ENCODE data around the gene CRIM1. TPM values are rescaled to one million over a fixed set of nuclear protein-coding genes. Genes with fewer than 3 reads are reported as not detected.

Gene CRIM1
- total RNA-seq, 1 donor from 2014 or later, result 7.1 TPM

DNA sequence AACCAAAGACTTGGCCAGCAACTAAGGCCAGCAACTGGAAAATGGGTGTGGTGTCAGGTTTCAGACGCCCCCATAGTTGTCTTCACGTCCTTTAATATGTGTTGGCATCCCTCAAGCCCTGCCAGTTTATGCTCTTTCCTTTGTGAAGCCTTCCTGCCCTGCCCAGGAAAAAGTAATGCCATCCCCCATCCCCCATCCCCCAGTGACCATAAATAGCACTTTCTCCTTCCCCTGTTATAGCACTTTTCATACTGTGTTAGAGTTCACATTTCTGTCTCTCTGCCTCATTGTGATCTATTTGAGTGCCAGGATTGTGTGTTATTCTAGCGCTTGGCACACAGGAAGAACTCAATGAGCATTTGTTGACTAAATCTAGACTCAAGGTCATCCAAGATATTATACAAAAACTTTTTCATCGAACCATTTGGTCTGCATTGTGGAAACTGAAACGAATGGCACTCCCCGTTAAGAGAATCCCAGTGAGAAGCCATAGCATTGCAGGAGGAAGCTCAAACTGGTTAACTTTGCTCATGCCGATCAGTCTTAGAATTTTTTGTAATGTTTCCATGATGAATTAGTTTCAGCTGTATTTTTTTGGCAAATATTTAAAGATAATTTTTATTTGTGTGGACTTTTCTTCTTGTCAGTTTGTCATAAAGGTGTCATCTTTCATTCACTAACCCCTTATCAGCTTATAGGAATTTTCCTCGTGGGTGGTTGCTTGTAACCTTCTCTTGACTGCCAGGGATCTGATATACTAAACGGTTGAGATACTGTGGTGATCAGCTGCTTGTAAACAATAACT, 15.7 kb downstream of the CRIM1 start:
- no peak for DNase-seq (ENCODE audit: low spot score)
- ATAC-seq, result no peak

DNA sequence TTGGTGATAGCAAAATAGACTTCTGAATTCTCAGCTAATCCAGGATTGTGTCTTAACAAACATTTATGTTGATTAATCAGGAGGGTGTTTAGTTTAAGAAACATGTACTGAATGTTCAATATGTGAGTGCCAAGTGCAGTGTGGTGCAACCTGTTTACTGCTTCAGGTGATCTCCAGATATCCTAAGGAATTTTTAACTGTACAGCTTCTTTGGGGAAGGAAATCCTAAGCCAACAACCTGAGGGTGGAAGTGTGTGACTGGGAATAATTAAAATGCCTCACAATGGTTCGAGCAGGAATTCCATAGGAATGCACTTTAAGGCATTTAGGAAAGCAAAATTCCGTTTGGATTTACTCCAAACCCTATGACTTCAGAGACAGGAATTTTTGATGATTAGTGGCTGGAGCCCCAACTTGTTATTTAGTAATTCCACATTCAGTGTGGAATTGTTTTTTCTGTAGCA, 16.4 kb downstream of the CRIM1 start:
- no peak for ATAC-seq
- no peak for DNase-seq (ENCODE audit: low spot score)

GRCh38 chr2:36373149-36373926, 17.8 kb downstream of the CRIM1 start:
- ATAC-seq (no peak), DNase-seq (ENCODE audit: low spot score) (no peak)

- ATAC-seq, result no peak
- DNase-seq (ENCODE audit: low spot score), result no peak
These were observed 19.0 kb downstream of the CRIM1 start for GRCh38 chr2:36374585-36374984.

GRCh38 chr2:36376319-36376765, 20.8 kb downstream of the CRIM1 start:
- peak; percentile 64 for ATAC-seq
- peak; percentile 49 for DNase-seq (ENCODE audit: low spot score)

- no peak for DNase-seq (ENCODE audit: low spot score)
- ATAC-seq, result no peak
These were observed 21.6 kb downstream of the CRIM1 start for GRCh38 chr2:36376992-36377738.

DNA sequence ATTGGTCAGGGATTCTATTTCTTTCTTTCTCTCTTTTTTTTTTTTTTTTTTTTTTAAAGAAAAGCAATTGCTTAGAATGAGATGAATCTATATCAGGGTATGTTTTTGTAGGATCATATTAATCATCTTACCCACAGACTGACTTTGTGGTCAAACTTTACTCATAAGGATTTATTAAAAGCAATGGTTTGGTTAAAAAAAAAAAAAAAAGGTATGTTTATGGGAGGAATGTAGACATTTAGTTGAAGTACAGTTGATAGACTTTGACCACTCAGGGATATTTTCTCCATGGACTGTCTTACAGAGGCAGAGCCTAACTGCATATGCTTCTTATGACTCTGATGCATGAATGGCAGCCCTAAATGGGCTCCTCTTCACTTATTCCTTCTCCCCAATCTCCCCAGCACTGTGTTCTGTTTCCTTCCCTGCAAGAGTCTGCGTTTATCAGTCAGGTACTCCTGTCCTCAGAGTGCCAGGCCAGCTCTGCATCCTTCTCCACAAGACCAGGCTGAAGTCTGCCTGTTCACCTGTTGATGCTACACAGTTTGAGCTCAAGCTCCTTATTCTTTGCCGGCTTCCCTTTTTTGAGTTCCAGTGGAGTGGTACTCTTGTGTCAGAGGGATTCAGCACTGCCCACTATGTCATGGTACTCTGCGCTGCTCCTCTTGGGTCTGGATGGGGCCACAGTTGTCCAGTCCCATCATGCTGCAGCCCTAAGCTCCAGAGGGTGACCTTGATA, 24.3 kb downstream of the CRIM1 start:
- DNase-seq (ENCODE audit: low spot score), result no peak
- ATAC-seq, result no peak

GRCh38 chr2:36380624-36381481, 25.3 kb downstream of the CRIM1 start:
- peak; percentile 59 for ATAC-seq
- no peak for DNase-seq (ENCODE audit: low spot score)

DNA sequence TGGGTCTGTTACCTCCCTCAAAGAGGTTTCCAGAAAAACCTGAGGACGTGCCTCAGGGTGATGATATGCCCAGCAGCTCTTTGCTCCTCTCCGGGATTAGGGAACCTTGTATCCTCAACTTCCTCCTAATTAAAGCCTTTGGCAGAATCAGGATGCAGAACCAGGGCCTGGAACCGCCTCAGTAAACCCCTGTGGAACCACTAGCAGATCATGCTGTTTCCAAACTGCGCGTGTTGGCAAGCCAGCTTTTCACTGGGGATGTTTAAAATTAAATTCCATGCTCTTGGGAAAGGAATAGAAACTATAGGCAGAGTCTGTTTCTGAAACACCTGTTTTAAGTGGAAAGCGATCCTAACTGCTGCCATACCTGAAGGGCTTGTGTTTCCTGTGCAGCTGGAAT, 26.4 kb downstream of the CRIM1 start:
- ATAC-seq (no peak), DNase-seq (ENCODE audit: low spot score) (no peak)

- ATAC-seq, result no peak
- DNase-seq (ENCODE audit: low spot score), result no peak
These were observed 26.9 kb downstream of the CRIM1 start for GRCh38 chr2:36382472-36382871.

DNA sequence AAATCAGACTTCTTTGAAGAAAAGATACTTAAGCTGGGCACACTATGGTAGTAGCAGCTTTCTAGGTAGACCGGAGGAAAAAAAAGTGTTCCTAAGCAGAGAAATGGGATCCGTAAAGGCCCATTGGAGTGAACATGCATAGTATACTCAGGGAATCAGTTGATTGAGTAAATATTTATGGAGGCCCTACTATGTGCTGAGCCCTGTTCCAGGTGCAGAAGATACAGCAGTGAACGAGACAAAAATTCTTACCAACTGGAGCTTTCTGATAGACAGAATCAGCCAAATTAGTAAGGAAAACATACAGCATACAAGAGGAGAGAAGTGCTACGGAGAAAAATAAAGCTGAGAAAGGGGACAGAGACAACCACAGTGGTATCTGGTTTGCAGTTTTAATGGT, 28.1 kb downstream of the CRIM1 start:
- DNase-seq (ENCODE audit: low spot score) (no peak), ATAC-seq (no peak)

DNA sequence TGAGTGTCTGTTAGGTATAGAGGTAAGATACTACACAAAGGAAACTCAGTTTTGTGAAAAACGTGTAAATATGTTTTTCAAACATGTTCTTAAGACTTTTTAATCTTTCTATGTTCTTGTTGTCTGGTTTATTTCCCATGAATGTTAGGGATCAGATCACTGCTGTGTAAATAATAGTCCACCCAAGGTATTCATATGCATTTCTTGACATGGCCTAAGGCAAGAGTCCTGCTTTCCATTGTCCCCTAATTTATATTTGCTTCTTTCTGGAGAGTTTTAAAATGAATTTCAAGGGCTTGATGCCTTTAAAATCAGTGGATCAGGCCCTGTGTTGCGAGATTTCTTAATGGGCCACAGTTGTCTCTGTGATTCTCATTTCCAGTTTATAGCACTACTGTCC, 28.9 kb downstream of the CRIM1 start:
- DNase-seq (ENCODE audit: low spot score) (no peak), ATAC-seq (no peak)

DNA sequence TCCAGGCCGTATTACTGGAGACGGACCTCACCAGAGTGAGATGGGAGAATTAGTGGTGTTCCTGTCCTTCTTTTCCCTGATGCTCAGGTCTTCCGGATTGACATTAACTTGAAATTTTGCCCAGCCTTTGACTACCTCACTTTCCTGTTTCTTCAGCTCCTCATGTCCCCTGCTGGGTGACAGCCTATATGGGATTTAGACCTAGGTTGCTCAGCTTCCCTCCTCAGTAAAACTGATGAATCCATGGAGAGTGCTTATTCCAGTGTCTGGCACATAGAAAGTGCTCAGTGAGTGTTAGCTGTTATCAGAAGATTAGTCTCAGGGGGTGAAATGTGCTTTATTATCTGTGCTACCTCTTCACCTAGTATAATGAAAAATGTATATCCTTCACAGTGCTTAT, 30.0 kb downstream of the CRIM1 start:
- ATAC-seq (no peak), DNase-seq (ENCODE audit: low spot score) (no peak)

DNA sequence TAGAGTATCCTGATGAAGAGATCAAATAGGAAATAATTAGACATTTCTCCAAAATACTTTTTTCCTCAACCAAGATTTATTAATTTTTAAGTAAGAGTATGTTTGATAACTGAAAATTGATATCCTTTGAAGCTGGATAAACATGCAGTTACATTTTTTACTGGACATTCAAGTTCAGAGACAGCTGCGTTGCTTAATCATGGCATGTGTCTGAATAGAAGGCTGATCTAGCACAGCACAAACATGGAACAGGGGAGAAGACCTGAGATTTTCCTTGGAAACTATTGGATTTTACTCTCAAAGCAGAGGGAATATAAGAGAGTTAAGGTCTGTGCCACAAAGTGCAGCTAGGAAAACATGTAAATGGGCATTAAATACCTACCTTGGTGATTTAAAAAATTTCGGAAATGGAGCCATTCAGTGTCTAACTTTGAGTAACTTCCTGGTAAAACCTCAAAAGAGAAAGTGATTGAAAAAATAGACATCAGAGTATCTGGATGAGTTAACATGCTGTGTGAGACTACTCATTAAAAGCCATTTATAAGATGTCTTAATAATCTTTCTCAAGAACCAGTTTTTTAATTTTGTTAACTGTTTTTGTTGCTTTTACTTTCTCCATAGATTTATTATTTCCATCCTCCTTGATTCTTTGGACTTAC, 31.8 kb downstream of the CRIM1 start:
- no peak for DNase-seq (ENCODE audit: low spot score)
- ATAC-seq, result no peak

DNA sequence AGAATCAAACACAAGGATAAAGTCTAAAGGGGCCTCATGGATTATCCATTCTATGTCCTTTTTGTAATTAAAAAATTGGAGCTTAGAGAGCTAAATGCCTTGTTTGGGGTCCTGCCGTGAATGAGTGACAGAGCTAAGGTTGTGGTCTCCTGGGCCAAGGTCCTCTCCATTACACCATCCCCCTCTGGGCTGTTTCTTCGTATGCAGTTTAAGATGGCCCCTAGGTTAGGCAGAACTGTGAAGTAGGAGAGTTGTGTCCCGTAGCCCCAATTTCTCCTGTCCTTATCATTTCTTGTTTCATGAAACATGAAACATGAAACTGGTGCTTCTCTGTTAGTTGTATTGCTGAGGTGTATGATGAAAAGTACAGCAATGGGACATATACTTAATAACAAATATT, 32.9 kb downstream of the CRIM1 start:
- ATAC-seq (no peak), DNase-seq (ENCODE audit: low spot score) (no peak)

GRCh38 chr2:36389091-36389564, 33.5 kb downstream of the CRIM1 start:
- no peak for DNase-seq (ENCODE audit: low spot score)
- ATAC-seq, result no peak

DNA sequence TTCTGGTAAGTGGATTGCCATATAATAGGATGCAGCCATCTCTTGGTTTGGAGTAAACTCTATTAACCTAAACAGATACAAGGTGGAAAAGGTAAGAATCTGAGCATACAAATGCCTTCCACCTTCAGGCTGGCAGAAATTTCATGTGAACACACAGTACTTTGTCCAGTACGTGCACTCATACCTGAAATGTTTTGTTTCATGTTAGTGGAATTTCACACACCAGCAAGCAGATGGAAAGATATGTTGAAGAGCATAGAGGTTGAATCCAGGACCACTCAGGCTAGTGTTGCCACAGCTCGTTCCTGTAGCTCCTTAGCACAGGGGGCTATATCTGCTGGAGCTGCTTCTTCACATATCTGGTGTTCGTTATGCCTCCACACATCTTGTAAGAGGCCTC, 34.0 kb downstream of the CRIM1 start:
- no peak for ATAC-seq

DNA sequence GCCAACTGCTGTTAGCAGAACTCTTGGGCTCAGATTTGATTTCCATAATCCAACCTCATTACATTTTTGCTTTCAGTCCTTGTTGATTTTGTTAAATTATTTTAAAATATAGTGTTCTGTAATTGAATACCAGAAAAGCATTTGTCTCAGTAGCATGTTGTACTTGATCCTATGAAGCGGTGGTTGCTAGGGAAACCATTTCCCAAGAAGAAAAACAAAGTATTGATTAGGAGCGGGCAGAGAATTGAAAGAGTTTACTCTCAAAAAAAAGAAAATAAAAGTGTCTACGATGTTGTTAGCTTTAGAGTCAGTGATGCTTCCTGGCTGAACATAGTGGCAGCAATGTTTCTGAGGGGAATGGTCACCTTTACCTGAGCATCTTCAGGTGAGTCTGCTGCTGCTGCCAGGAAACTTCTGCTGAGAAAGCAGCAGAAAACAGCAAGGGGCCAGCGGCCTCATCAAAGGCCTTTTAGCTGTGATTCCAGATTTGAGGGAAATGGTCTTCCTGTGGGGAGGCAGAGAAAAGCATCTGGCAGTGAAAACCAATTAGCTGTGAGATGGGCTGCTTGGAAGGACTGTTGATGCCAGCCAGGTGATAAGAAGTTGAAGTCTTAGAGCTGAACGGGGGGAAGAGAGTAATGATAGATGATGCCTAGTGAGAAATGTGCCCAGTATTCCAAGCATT, 37.1 kb downstream of the CRIM1 start:
- DNase-seq (ENCODE audit: low spot score) (no peak), ATAC-seq (no peak)

More for the DNA sequence above, 34.0 kb downstream of the CRIM1 start:
- no peak for DNase-seq (ENCODE audit: low spot score)
